Suprapubic skin (tissue), 3 donors: Measurements from ENCODE around the gene KCNK16.

Experiments used
- EP300 ChIP-seq: sonication (generic); formaldehyde crosslinking; IDR thresholded peaks from one replicate; pipeline ENCODE4 v1.6.1; 2017; ENCODE audit warnings: antibody characterized with exemption
- TF ChIP-seq, protein P1 (sequence below), 2 donors: fragments of 200-600 bp in 1 of 2; fragments of 450-650 bp in 1 of 2; sonication (generic) in 1 of 2; IDR thresholded peaks; one replicate each; pipeline ENCODE4 v1.5.1; 2016 to 2019; ENCODE audit warnings: antibody characterized with exemption in 2 of 2, mild to moderate bottlenecking in 1 of 2, moderate library complexity in 1 of 2

DNA sequence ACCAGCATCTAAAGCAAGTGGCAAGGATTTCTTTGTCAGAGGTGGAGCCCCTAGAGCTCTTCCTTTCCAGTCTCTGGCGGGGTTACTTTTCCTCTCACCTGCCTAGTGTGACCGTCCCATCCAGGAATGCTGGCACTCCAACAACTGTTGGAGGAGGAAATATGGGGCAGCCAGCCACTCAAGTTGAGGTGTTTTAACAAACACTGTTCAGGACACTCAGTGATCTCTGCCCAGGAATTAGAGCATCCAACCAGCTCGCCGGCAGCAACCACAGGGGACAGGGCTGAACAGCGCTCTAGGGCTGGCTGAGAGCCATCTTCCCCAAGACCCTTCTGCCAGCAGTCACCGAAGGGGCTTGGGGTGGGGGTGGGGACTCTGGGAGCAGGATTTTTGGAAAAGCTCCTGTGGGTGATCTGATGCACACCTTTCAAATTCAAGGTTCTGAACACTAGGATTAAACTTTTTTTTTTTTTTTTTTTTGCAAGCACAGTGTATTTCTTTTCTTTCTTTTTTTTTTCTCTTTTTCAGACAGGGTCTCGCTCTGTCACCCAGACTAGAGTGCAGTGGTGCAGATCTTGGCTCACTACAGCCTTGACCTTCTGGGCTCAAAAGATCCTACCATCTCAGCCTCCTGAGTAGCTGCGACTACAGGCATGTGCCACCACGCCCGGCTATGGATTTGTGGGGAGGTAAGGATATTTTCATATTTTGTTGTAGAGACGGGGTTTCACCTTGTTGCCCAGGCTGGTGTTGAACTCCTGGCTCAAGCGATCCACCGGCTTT, 28.4 kb upstream of the KCNK16 start:
- TF ChIP-seq, protein P1, sequence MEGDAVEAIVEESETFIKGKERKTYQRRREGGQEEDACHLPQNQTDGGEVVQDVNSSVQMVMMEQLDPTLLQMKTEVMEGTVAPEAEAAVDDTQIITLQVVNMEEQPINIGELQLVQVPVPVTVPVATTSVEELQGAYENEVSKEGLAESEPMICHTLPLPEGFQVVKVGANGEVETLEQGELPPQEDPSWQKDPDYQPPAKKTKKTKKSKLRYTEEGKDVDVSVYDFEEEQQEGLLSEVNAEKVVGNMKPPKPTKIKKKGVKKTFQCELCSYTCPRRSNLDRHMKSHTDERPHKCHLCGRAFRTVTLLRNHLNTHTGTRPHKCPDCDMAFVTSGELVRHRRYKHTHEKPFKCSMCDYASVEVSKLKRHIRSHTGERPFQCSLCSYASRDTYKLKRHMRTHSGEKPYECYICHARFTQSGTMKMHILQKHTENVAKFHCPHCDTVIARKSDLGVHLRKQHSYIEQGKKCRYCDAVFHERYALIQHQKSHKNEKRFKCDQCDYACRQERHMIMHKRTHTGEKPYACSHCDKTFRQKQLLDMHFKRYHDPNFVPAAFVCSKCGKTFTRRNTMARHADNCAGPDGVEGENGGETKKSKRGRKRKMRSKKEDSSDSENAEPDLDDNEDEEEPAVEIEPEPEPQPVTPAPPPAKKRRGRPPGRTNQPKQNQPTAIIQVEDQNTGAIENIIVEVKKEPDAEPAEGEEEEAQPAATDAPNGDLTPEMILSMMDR (IDR thresholded peaks at IDR 0.05) = no peak
- TF ChIP-seq EP300 = no peak
